IMR-90 (cell line): Measurements from ENCODE around the gene MBNL3. TPM values are rescaled to one million over a fixed set of nuclear protein-coding genes. Genes with fewer than 3 reads are reported as not detected.

Source experiments
- ATAC-seq: fragments of 200-7000 bp; cut with Tn5 transposase; 2 replicates; pipeline ENCODE4 v1.9.1; 2020; ENCODE audit warnings: low read depth, mild to moderate bottlenecking, moderate library complexity
- BruUV-seq: library from RNA; stranded (reverse); fragments of 400-500 nt; replicated peaks from 2 replicates; lab custom pipeline; 2021; lab: Mats Ljungman, UMichigan
- CTCF ChIA-PET: fragments of 300-600 bp; formaldehyde crosslinking; extraction: SDS; loops from one replicate; lab custom pipeline; 2021; ENCODE audit warnings: antibody characterized with exemption; lab: Yijun Ruan, JAX
- POLR2A ChIA-PET: fragments of 300-600 bp; sonication (Branson Sonifier 250); formaldehyde crosslinking; loops from one replicate; lab custom pipeline; 2022; ENCODE audit warnings: antibody characterized with exemption; ENCODE audit not compliant: unreplicated experiment; lab: Charles Lee
- DNase-seq: peaks from one replicate; pipeline ENCODE4 v3.0.0; 2013
- H2AFZ ChIP-seq: replicated peaks from 2 replicates; pipeline ENCODE3; 2013; ENCODE audit warnings: low read length, mild to moderate bottlenecking; ENCODE audit not compliant: poor library complexity
- H2AK5ac ChIP-seq: 2 replicates; pipeline ENCODE4 v1.6.1; 2013; ENCODE audit warnings: low read depth, low read length, inconsistent platforms
- H2AK9ac ChIP-seq: replicated peaks from 2 replicates; pipeline ENCODE3; 2013; ENCODE audit warnings: mild to moderate bottlenecking, low read depth, low read length, moderate library complexity; ENCODE audit not compliant: poor library complexity
- H2BK120ac ChIP-seq: 2 replicates; pipeline ENCODE4 v1.6.1; 2013; ENCODE audit warnings: low read depth, low read length, inconsistent platforms
- H2BK15ac ChIP-seq: 3 replicates; pipeline ENCODE4 v1.6.1; 2013; ENCODE audit warnings: low read depth, low read length, inconsistent platforms
- H2BK20ac ChIP-seq: 2 replicates; pipeline ENCODE4 v1.6.1; 2013; ENCODE audit warnings: low read depth, mild to moderate bottlenecking, inconsistent platforms, low read length, moderate library complexity
- H2BK5ac ChIP-seq: 2 replicates; pipeline ENCODE4 v1.6.1; 2013; ENCODE audit warnings: mild to moderate bottlenecking, low read depth, low read length, inconsistent platforms; ENCODE audit not compliant: poor library complexity, severe bottlenecking
- H3K14ac ChIP-seq: replicated peaks from 2 replicates; pipeline ENCODE4 v1.6.1; 2013; ENCODE audit warnings: low read depth, low read length, inconsistent platforms
- H3K18ac ChIP-seq: 2 replicates; pipeline ENCODE4 v1.6.1; 2013; ENCODE audit warnings: low read depth, low read length, control low read depth
- H3K23ac ChIP-seq: 2 replicates; pipeline ENCODE4 v1.6.1; 2013; ENCODE audit warnings: low read depth, low read length, inconsistent platforms
- H3K27ac ChIP-seq: 2 replicates; pipeline ENCODE4 v1.5.1; 2013; ENCODE audit warnings: mild to moderate bottlenecking, control low read depth, low read length; ENCODE audit not compliant: insufficient read depth
- H3K27me3 ChIP-seq: 2 replicates; pipeline ENCODE4 v1.6.1; 2013; ENCODE audit warnings: low read length; ENCODE audit not compliant: control insufficient read depth, insufficient read depth
- H3K36me3 ChIP-seq: 2 replicates; pipeline ENCODE4 v1.6.1; 2013; ENCODE audit warnings: low read length, mixed read lengths; ENCODE audit not compliant: control insufficient read depth, insufficient read depth
- H3K4ac ChIP-seq: 2 replicates; pipeline ENCODE4 v1.6.1; 2013; ENCODE audit warnings: low read depth, low read length, inconsistent platforms
- H3K4me1 ChIP-seq: 2 replicates; pipeline ENCODE4 v1.6.1; 2013; ENCODE audit warnings: low read length, mixed read lengths; ENCODE audit not compliant: control insufficient read depth, insufficient read depth
- H3K4me2 ChIP-seq: 2 replicates; pipeline ENCODE4 v1.6.1; 2013; ENCODE audit warnings: low read depth, mild to moderate bottlenecking, control low read depth, low read length, moderate library complexity
- H3K4me3 ChIP-seq: 2 replicates; pipeline ENCODE4 v1.5.1; 2013; ENCODE audit warnings: low read depth, mild to moderate bottlenecking, control low read depth, low read length, moderate library complexity; ENCODE audit not compliant: insufficient read depth
- H3K56ac ChIP-seq: 2 replicates; pipeline ENCODE4 v1.6.1; 2013; ENCODE audit warnings: low read length, inconsistent platforms; ENCODE audit not compliant: insufficient read depth; ENCODE audit errors: extremely low read depth
- H3K79me1 ChIP-seq, 2 experiments: 2 replicates each; pipeline ENCODE4 v1.6.1; 2013; ENCODE audit warnings: low read length in 2 of 2, inconsistent platforms in 1 of 2, low read depth in 1 of 2
- H3K9ac ChIP-seq: 2 replicates; pipeline ENCODE4 v1.6.1; 2013; ENCODE audit warnings: low read depth, low read length, control low read depth
- H3K9me1 ChIP-seq: 2 replicates; pipeline ENCODE4 v1.6.1; 2013; ENCODE audit warnings: low read length, inconsistent platforms; ENCODE audit not compliant: insufficient read depth
- H3K9me3 ChIP-seq: 2 replicates; pipeline ENCODE4 v1.6.1; 2013; ENCODE audit warnings: low read length; ENCODE audit not compliant: control insufficient read depth, insufficient read depth
- H4K20me1 ChIP-seq: 2 replicates; pipeline ENCODE4 v1.6.1; 2013; ENCODE audit warnings: low read length, inconsistent platforms; ENCODE audit not compliant: insufficient read depth
- H4K5ac ChIP-seq: 2 replicates; pipeline ENCODE4 v1.6.1; 2013; ENCODE audit warnings: mild to moderate bottlenecking, low read depth, low read length, control low read depth
- H4K8ac ChIP-seq, 2 experiments: 2 replicates each; pipeline ENCODE4 v1.6.1; 2013; ENCODE audit warnings: low read depth in 2 of 2, low read length in 2 of 2, control low read depth in 1 of 2, inconsistent platforms in 1 of 2
- H4K91ac ChIP-seq: 2 replicates; pipeline ENCODE4 v1.6.1; 2013; ENCODE audit warnings: low read depth, low read length, inconsistent platforms; ENCODE audit not compliant: insufficient read depth
- CEBPB ChIP-seq: IDR thresholded peaks from 2 replicates; pipeline ENCODE4 v1.6.1; 2012; ENCODE audit warnings: low read depth, low read length, improper control_type of control experiment
- MXI1 ChIP-seq: IDR thresholded peaks from 2 replicates; pipeline ENCODE4 v1.6.1; 2012; ENCODE audit warnings: low read depth, mild to moderate bottlenecking, low read length, moderate library complexity, borderline replicate concordance
- NFE2L2 ChIP-seq: fragments of 150-350 bp; IDR thresholded peaks from 2 replicates; pipeline ENCODE4 v1.6.1; 2016; ENCODE audit warnings: low read depth, mild to moderate bottlenecking, low read length
- dilution Hi-C: fragments of 300-500 bp; cut with HindIII; formaldehyde crosslinking; loops from one replicate; pipeline ENCODE4 v1.14.3; 2018; ENCODE audit warnings: low sequenced_read_pairs; ENCODE audit not compliant: unreplicated experiment
- in situ Hi-C: fragments of 300-500 bp; cut with MboI; formaldehyde crosslinking; loops from 3 replicates; pipeline ENCODE4 v1.14.3; 2019; ENCODE audit warnings: low sequenced_read_pairs, inconsistent platforms, mixed read lengths
- intact Hi-C: fragments of 100-400 bp; cut with micrococcal nuclease; formaldehyde crosslinking; loops from 2 replicates; pipeline ENCODE4 v1.10.0; 2022
- polyA plus RNA-seq, 3 experiments: library from polyadenylated mRNA; depleted of rRNA; stranded (reverse); fragments of >200 nt; gene quantifications; 2 replicates each; pipeline ENCODE4 v1.2.3, GENCODE V29; 2012; ENCODE audit warnings: low replicate concordance in 1 of 3
- total RNA-seq: library from RNA; depleted of rRNA; stranded (reverse); fragments of >200 nt; gene quantifications from 2 replicates; pipeline ENCODE4 v1.2.3, GENCODE V29; 2012

The MBNL3 gene
- total and polyA plus RNA-seq, 2 of the 4 experiments (the other 2 are of a cell fraction) = 0.32 to 1.1 TPM

- intact Hi-C loops (no loop called here), dilution Hi-C loops (no loop called here), in situ Hi-C loops (no loop called here)
- Histone ChIP-seq H3K36me3 (no peaks in the 10 kb centered on the region), H3K9me3 (no peaks in the 10 kb centered on the region), H3K79me1 (no peaks in the 10 kb centered on the region), H2AFZ (no peak overlapping the region), H4K5ac (no peak overlapping the region), H3K56ac (no peak overlapping the region), H2AK9ac (no peak overlapping the region), H4K91ac (no peak overlapping the region), H3K9me1 (no peaks in the 10 kb centered on the region), H3K4me2 (no peak overlapping the region), H3K18ac (no peak overlapping the region), H2BK20ac (no peak overlapping the region), H3K4me1 (no peaks in the 10 kb centered on the region), H2BK5ac (no peak overlapping the region), H4K20me1 (no peaks in the 10 kb centered on the region), H3K14ac (no peak overlapping the region), H3K9ac (no peak overlapping the region), H3K27ac (no peak overlapping the region), H3K4me3 (no peak overlapping the region), H4K8ac (no peak overlapping the region), H3K27me3 (0 out of 2 replicates have a peak, but pooled peaks cover 5% of the 10 kb centered on the region), H2AK5ac (no peak overlapping the region), H3K4ac (no peak overlapping the region), H2BK15ac (no peak overlapping the region), H3K23ac (no peak overlapping the region), H2BK120ac (no peak overlapping the region)
- CTCF ChIA-PET = no interaction called here
- DNase-seq (no peak), ATAC-seq (no peak)
- POLR2A ChIA-PET = no interaction called here
- TF ChIP-seq MXI1 (no peak), CEBPB (no peak), NFE2L2 (no peak)
- no TSS peak for BruUV-seq
Measured at GRCh38 chrX:132393085-132393484, 95.8 kb downstream of the MBNL3 start.
